Camera-type eye (tissue), 1 donor: Measurements from ENCODE around the gene CTRB1. TPM values are rescaled to one million over a fixed set of nuclear protein-coding genes. Genes with fewer than 3 reads are reported as not detected.

Experiments used
- total RNA-seq: library from RNA; depleted of rRNA; stranded (reverse); fragments of >200 nt; gene quantifications from one replicate; pipeline ENCODE4 v1.2.3, GENCODE V29; 2014

Gene CTRB1
- total RNA-seq = not detected

DNA sequence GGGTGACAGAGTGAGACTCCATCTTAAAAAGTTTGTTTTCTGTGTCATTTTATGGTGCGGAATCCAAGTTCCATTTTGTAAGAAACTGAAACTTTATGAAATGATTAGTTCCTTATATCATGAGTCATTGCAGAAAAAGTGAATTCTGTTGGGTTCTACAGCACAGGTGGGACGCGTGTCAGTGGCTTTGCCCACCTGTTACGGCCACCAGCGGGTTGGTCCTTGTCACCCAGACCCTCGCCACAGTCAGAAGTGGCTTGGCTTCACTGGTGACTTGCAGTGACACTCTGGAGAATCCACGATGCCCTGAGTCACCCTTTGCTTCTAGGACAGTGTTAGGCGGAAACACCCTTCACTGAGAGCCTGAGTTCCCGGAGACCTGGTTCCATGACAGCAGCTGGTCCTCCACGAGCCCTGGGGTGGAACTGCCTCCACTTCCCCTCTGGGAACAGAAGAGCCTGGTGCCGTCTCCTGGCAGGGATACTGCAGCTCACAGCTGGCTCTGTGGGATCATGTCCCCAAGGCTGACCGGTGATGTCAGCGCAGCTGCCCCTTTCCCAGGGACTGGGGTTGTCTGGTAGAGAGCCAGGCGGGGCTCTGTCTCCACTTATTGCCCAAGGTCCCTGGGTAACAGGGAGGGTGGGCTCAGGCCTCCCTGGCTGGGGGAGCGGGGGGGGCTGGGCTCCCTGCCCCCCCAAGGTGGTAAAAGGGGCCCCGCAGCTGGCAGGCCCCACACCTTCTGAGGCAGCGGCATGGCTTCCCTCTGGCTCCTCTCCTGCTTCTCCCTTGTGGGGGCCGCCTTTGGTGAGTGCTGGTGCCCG is at the start of gene CTRB1:
Gene CTRB1 (plus strand): TSS at position 733 of the 821 bp plus-strand sequence. CDS start 20 bp downstream, at position 753.

GRCh38 chr16:75206749-75207451 is 11.9 kb upstream of the CTRB1 start, which contains the start of gene CTRB2:
CTRB2 (minus strand) TSS chr16:75207161; CDS start chr16:75207141, 20 bp downstream.

GRCh38 chr16:75251280-75252048 is 32.7 kb downstream of the CTRB1 start, which contains the start of gene BCAR1:
BCAR1 (minus strand) TSS chr16:75251624; CDS start chr16:75251482, 142 bp downstream.

Other genes starting within 250 kb of the CTRB1 start
- gene WDR59, start 233.9 kb upstream of the CTRB1 start, total RNA-seq = 54.5 TPM
- 24.5 TPM for gene ZNRF1, start 220.0 kb upstream of the CTRB1 start, total RNA-seq
- 6.6 TPM for gene LDHD, start 102.2 kb upstream of the CTRB1 start, total RNA-seq
- 37.9 TPM for gene ZFP1, start 70.5 kb upstream of the CTRB1 start, total RNA-seq
- gene CTRB2, start 11.8 kb upstream of the CTRB1 start, total RNA-seq = not detected
- gene BCAR1, start 32.6 kb downstream of the CTRB1 start, total RNA-seq = 56.5 TPM
- gene CFDP1, start 214.5 kb downstream of the CTRB1 start, total RNA-seq = 110 TPM
- gene TMEM170A, start 245.7 kb downstream of the CTRB1 start, total RNA-seq = 60.4 TPM